Measurements from ENCODE around the gene SDCBP2.

- TF ChIP-seq NR2C2 (CRISPR knock-in tag; IDR thresholded peaks at IDR 0.05) = no peak
- no peak for TF ChIP-seq CTCF (IDR thresholded peaks at IDR 0.05)
- no peak for TF ChIP-seq TCF7 (CRISPR knock-in tag; IDR thresholded peaks at IDR 0.05; ENCODE audit: low read depth)
- TF ChIP-seq ZNF416 (CRISPR knock-in tag; IDR thresholded peaks at IDR 0.05) = no peak
- TF ChIP-seq IRF2 (CRISPR knock-in tag; IDR thresholded peaks at IDR 0.05; ENCODE audit: borderline replicate concordance, low read depth) = no peak
- no peak for TF ChIP-seq ZNF512 (CRISPR knock-in tag; IDR thresholded peaks at IDR 0.05; ENCODE audit: borderline replicate concordance)
- TF ChIP-seq ZBTB21 (CRISPR knock-in tag; IDR thresholded peaks at IDR 0.05; ENCODE audit: borderline replicate concordance) = no peak
- no peak for TF ChIP-seq SP1 (CRISPR knock-in tag; conservative IDR thresholded peaks at IDR 0.05)
- no peak for TF ChIP-seq USF1 (CRISPR knock-in tag; IDR thresholded peaks at IDR 0.05)
- no peak for TF ChIP-seq ATF1 (CRISPR knock-in tag; IDR thresholded peaks at IDR 0.05)
- TF ChIP-seq PREB (CRISPR knock-in tag; IDR thresholded peaks at IDR 0.05; ENCODE audit: borderline replicate concordance) = no peak
- no peak for TF ChIP-seq ATF6 (CRISPR knock-in tag; IDR thresholded peaks at IDR 0.05)
Measured at GRCh38 chr20:1357921-1358671, 29.2 kb upstream of the SDCBP2 start.
